BE2C (cell line): ENCODE data around the gene SIGLEC5.

Experiments used
- DNase-seq: peaks from one replicate; pipeline ENCODE4 v3.0.0-alpha.2; 2020
- H3K27me3 ChIP-seq: fragments of 250-450 bp; sonication (Bioruptor Pico); 2 replicates; pipeline ENCODE4 v1.5.1; 2020; ENCODE audit warnings: mild to moderate bottlenecking
- H3K36me3 ChIP-seq: fragments of 250-450 bp; sonication (Bioruptor Pico); 2 replicates; pipeline ENCODE4 v1.5.1; 2020; ENCODE audit warnings: mild to moderate bottlenecking
- H3K4me1 ChIP-seq: fragments of 250-450 bp; sonication (Bioruptor Pico); 2 replicates; pipeline ENCODE4 v1.5.1; 2020
- H3K4me3 ChIP-seq: 2 replicates; pipeline ENCODE4 v1.5.1; 2011; ENCODE audit warnings: low read depth, low read length
- H3K9me3 ChIP-seq: fragments of 250-450 bp; sonication (Bioruptor Pico); 2 replicates; pipeline ENCODE4 v1.5.1; 2020
- CTCF ChIP-seq: IDR thresholded peaks from 2 replicates; pipeline ENCODE4 v1.5.1; 2012; ENCODE audit warnings: mild to moderate bottlenecking, low read depth, low read length

SIGLEC5 gene

GRCh38 chr19:51587264-51588191, 42.7 kb downstream of the SIGLEC5 start:
- no peaks in the 10 kb centered on the region; the same call in none of the 2 replicates for H3K9me3 ChIP-seq
- no peak overlapping the region for H3K4me3 ChIP-seq
- no peaks in the 10 kb centered on the region for H3K27me3 ChIP-seq
- H3K4me1 ChIP-seq, result no peaks in the 10 kb centered on the region
- no peak for DNase-seq
- H3K36me3 ChIP-seq, result peaks cover 35% of the 10 kb centered on the region
- no peak for TF ChIP-seq CTCF

DNA sequence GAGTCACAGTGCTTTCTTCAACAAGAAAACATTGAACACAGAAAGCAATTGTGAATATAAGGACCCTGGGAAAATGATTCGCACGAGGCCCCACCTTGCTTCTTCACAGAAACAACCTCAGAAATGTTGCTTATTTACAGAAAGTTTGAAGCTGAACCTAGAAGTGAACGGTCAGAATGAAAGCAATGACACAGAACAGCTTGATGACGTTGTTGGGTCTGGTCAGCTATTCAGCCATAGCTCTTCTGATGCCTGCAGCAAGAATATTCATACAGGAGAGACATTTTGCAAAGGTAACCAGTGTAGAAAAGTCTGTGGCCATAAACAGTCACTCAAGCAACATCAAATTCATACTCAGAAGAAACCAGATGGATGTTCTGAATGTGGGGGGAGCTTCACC, 43.4 kb downstream of the SIGLEC5 start:
- H3K4me3 ChIP-seq, result no peak overlapping the region
- no peaks in the 10 kb centered on the region for H3K4me1 ChIP-seq
- no peak for TF ChIP-seq CTCF
- no peaks in the 10 kb centered on the region; the same call in none of the 2 replicates for H3K9me3 ChIP-seq
- DNase-seq, result no peak
- peaks cover 38% of the 10 kb centered on the region for H3K36me3 ChIP-seq
- no peaks in the 10 kb centered on the region for H3K27me3 ChIP-seq

- no peak overlapping the region for H3K4me3 ChIP-seq
- H3K9me3 ChIP-seq, result no peaks in the 10 kb centered on the region; the same call in none of the 2 replicates
- no peaks in the 10 kb centered on the region for H3K4me1 ChIP-seq
- H3K27me3 ChIP-seq, result no peaks in the 10 kb centered on the region
- H3K36me3 ChIP-seq, result peaks cover 43% of the 10 kb centered on the region
- DNase-seq, result no peak
- no peak for TF ChIP-seq CTCF
Observed at GRCh38 chr19:51586103-51586728, 44.0 kb downstream of the SIGLEC5 start.

GRCh38 chr19:51576850-51577249, 53.4 kb downstream of the SIGLEC5 start:
- Histone ChIP-seq H3K36me3 (peaks cover 17% of the 10 kb centered on the region), H3K27me3 (no peaks in the 10 kb centered on the region), H3K4me1 (peaks cover 2% of the 10 kb centered on the region; the same call in 1 of the 2 replicates), H3K4me3 (no peak overlapping the region), H3K9me3 (no peaks in the 10 kb centered on the region)
- DNase-seq, result no peak
- TF ChIP-seq CTCF, result no peak

- TF ChIP-seq CTCF, result no peak
- H3K4me3 ChIP-seq, result no peak overlapping the region
- H3K27me3 ChIP-seq, result peaks cover 7% of the 10 kb centered on the region; the same call in 1 of the 2 replicates
- H3K9me3 ChIP-seq, result no peaks in the 10 kb centered on the region
- H3K4me1 ChIP-seq, result peaks cover 3% of the 10 kb centered on the region
- no peak for DNase-seq
- H3K36me3 ChIP-seq, result peaks cover 12% of the 10 kb centered on the region
Observed at GRCh38 chr19:51573331-51573730, 56.9 kb downstream of the SIGLEC5 start.
